MM.1S (cell line): Measurements from ENCODE around the gene CORO2A.

Experiments used
- DNase-seq: peaks from one replicate; pipeline ENCODE4 v3.0.0-alpha.2; 2015
- H2AFZ ChIP-seq: fragments of 300-600 bp; sonication (generic); 2 replicates; pipeline ENCODE4 v1.6.0; 2016; ENCODE audit warnings: antibody characterized with exemption, low read length
- H3F3A ChIP-seq: fragments of 300-600 bp; sonication (generic); 2 replicates; pipeline ENCODE4 v1.6.1; 2016; ENCODE audit warnings: mild to moderate bottlenecking, antibody characterized with exemption, low read length, moderate library complexity, mixed read lengths; ENCODE audit not compliant: insufficient read depth
- H3K27ac ChIP-seq: fragments of 300-600 bp; sonication (generic); 2 replicates; pipeline ENCODE4 v1.5.1; 2016; ENCODE audit warnings: mild to moderate bottlenecking, low read length
- H3K27me3 ChIP-seq: fragments of 300-600 bp; sonication (generic); replicated peaks from 2 replicates; pipeline ENCODE4 v1.6.0; 2016; ENCODE audit warnings: low read length; ENCODE audit not compliant: insufficient read depth
- H3K36me3 ChIP-seq: fragments of 300-600 bp; sonication (generic); replicated peaks from 2 replicates; pipeline ENCODE4 v1.6.1; 2016; ENCODE audit warnings: mild to moderate bottlenecking, low read length, mixed read lengths; ENCODE audit not compliant: insufficient read depth
- H3K4me1 ChIP-seq: fragments of 300-600 bp; sonication (generic); 2 replicates; pipeline ENCODE4 v1.6.1; 2016; ENCODE audit warnings: low read length, mixed read lengths
- H3K4me2 ChIP-seq: fragments of 300-600 bp; sonication (generic); 2 replicates; pipeline ENCODE4 v1.6.0; 2016; ENCODE audit warnings: low read depth, low read length
- H3K4me3 ChIP-seq: fragments of 300-600 bp; sonication (generic); 2 replicates; pipeline ENCODE4 v1.5.1; 2016; ENCODE audit warnings: low read length, mixed read lengths
- H3K79me2 ChIP-seq: fragments of 300-600 bp; sonication (generic); 2 replicates; pipeline ENCODE4 v1.6.1; 2016; ENCODE audit warnings: mixed run types, low read length, mixed read lengths
- H3K9ac ChIP-seq: fragments of 300-600 bp; sonication (generic); 2 replicates; pipeline ENCODE4 v1.6.1; 2016; ENCODE audit warnings: low read length, mixed read lengths
- H3K9me2 ChIP-seq: fragments of 300-600 bp; sonication (generic); replicated peaks from 2 replicates; pipeline ENCODE4 v1.6.1; 2016; ENCODE audit warnings: mild to moderate bottlenecking, low read length, mixed read lengths; ENCODE audit not compliant: insufficient read depth
- H3K9me3 ChIP-seq: fragments of 300-600 bp; sonication (generic); replicated peaks from 2 replicates; pipeline ENCODE4 v1.6.1; 2016; ENCODE audit warnings: mild to moderate bottlenecking, low read length, mixed read lengths; ENCODE audit not compliant: insufficient read depth
- H4K20me1 ChIP-seq: fragments of 300-600 bp; sonication (generic); 2 replicates; pipeline ENCODE4 v1.6.1; 2016; ENCODE audit warnings: mild to moderate bottlenecking, low read length, moderate library complexity, mixed read lengths; ENCODE audit not compliant: insufficient read depth
- CTCF ChIP-seq: fragments of 300-600 bp; sonication (generic); IDR thresholded peaks from 2 replicates; pipeline ENCODE4 v1.5.1; 2016; ENCODE audit warnings: antibody characterized with exemption, low read length, mixed read lengths
- EZH2 ChIP-seq: fragments of 300-600 bp; sonication (generic); optimal IDR thresholded peaks from 2 replicates; pipeline ENCODE3; 2017; ENCODE audit warnings: low read depth, mild to moderate bottlenecking, antibody characterized with exemption, low read length, mixed read lengths
- EZH2phosphoT487 ChIP-seq: fragments of 300-600 bp; sonication (generic); IDR thresholded peaks from 2 replicates; pipeline ENCODE4 v1.6.1; 2018; ENCODE audit warnings: antibody characterized with exemption, low read length

Gene CORO2A

GRCh38 chr9:98144076-98144475, 48.4 kb downstream of the CORO2A start:
- H3K36me3 ChIP-seq = no peaks in the 10 kb centered on the region
- no peak overlapping the region for H3K9ac ChIP-seq
- 0 out of 2 replicates have a peak, but pooled peaks cover 8% of the 10 kb centered on the region for H3K4me1 ChIP-seq
- no peak for DNase-seq
- H3K4me2 ChIP-seq = no peak overlapping the region
- H3K79me2 ChIP-seq = no peaks in the 10 kb centered on the region
- H4K20me1 ChIP-seq = no peaks in the 10 kb centered on the region
- no peaks in the 10 kb centered on the region for H3K27me3 ChIP-seq
- no peak overlapping the region for H3K27ac ChIP-seq
- H2AFZ ChIP-seq = no peak overlapping the region
- H3F3A ChIP-seq = no peaks in the 10 kb centered on the region
- H3K9me2 ChIP-seq = no peaks in the 10 kb centered on the region
- H3K4me3 ChIP-seq = no peak overlapping the region
- H3K9me3 ChIP-seq = no peaks in the 10 kb centered on the region
- TF ChIP-seq EZH2 = no peak
- TF ChIP-seq EZH2phosphoT487 = no peak
- TF ChIP-seq CTCF = no peak

- no peak for DNase-seq
- Histone ChIP-seq H3K4me3 (no peak overlapping the region), H3K4me1 (0 out of 2 replicates have a peak, but pooled peaks cover 8% of the 10 kb centered on the region), H3K36me3 (no peaks in the 10 kb centered on the region), H3K4me2 (no peak overlapping the region), H3K27ac (no peak overlapping the region), H3K9me2 (no peaks in the 10 kb centered on the region), H3K9ac (no peak overlapping the region), H3F3A (no peaks in the 10 kb centered on the region), H2AFZ (no peak overlapping the region), H4K20me1 (no peaks in the 10 kb centered on the region), H3K9me3 (no peaks in the 10 kb centered on the region), H3K79me2 (no peaks in the 10 kb centered on the region), H3K27me3 (no peaks in the 10 kb centered on the region)
- no peak for TF ChIP-seq CTCF
- TF ChIP-seq EZH2phosphoT487 = no peak
- TF ChIP-seq EZH2 = no peak
These were observed 49.4 kb downstream of the CORO2A start for GRCh38 chr9:98142925-98143481.

- H3K9me3 ChIP-seq = no peaks in the 10 kb centered on the region
- H2AFZ ChIP-seq = no peak overlapping the region
- H3K4me1 ChIP-seq = 0 out of 2 replicates have a peak, but pooled peaks cover 8% of the 10 kb centered on the region
- no peak overlapping the region for H3K4me2 ChIP-seq
- no peak overlapping the region for H3K9ac ChIP-seq
- H3K9me2 ChIP-seq = no peaks in the 10 kb centered on the region
- no peak overlapping the region for H3K4me3 ChIP-seq
- H3K27me3 ChIP-seq = no peaks in the 10 kb centered on the region
- H3K27ac ChIP-seq = no peak overlapping the region
- DNase-seq = no peak
- no peak for TF ChIP-seq CTCF
- no peak for TF ChIP-seq EZH2
- no peak for TF ChIP-seq EZH2phosphoT487
- H3K36me3 ChIP-seq = no peaks in the 10 kb centered on the region
- H3F3A ChIP-seq = no peaks in the 10 kb centered on the region
- no peaks in the 10 kb centered on the region for H4K20me1 ChIP-seq
- no peaks in the 10 kb centered on the region for H3K79me2 ChIP-seq
These were observed 50.1 kb downstream of the CORO2A start for GRCh38 chr9:98142182-98142907.
